Mammary epithelial cell (primary cell): Measurements from ENCODE around the gene SMAD4.

ENCODE experiments used
- CTCF ChIP-seq, 2 donors: IDR thresholded peaks in 1 of 2; conservative IDR thresholded peaks in 1 of 2; 2 replicates each; pipeline ENCODE4 v1.5.1; 2011 to 2012; ENCODE audit warnings: inconsistent platforms in 2 of 2, low read length in 2 of 2, mild to moderate bottlenecking in 2 of 2, control low read depth in 1 of 2, low read depth in 1 of 2; ENCODE audit not compliant: insufficient read depth in 1 of 2; ENCODE audit errors: extremely low read depth in 1 of 2
- EZH2 ChIP-seq: IDR thresholded peaks from 2 replicates; pipeline ENCODE4 v1.6.1; 2012; ENCODE audit warnings: low read length, inconsistent platforms, borderline replicate concordance

GRCh38 chr18:51070545-51070944 is 40.5 kb downstream of the SMAD4 start:
- TF ChIP-seq CTCF (conservative IDR thresholded peaks at IDR 0.05 in 1 of 2, IDR thresholded peaks at IDR 0.05 in 1 of 2; ENCODE audit: extremely low read depth in 1 of 2, insufficient read depth in 1 of 2, low read depth in 1 of 2, low read length in 2 of 2) (no peak), EZH2 (no peak)
